Umbilical cord (tissue), 2 donors: Measurements from ENCODE around the gene PRPF18. TPM values are rescaled to one million over a fixed set of nuclear protein-coding genes. Genes with fewer than 3 reads are reported as not detected.

Source experiments
- DNase-seq: peaks from one replicate; pipeline ENCODE4 v3.0.0-alpha.2; 2015; ENCODE audit warnings: low spot score
- total RNA-seq: library from RNA; depleted of rRNA; stranded (reverse); fragments of >200 nt; gene quantifications from one replicate; pipeline ENCODE4 v1.2.3, GENCODE V29; 2014; ENCODE audit warnings: low replicate concordance; ENCODE audit not compliant: insufficient read depth

PRPF18 gene
- total RNA-seq, 1 donor from 2014 or later = 46.0 TPM

DNA sequence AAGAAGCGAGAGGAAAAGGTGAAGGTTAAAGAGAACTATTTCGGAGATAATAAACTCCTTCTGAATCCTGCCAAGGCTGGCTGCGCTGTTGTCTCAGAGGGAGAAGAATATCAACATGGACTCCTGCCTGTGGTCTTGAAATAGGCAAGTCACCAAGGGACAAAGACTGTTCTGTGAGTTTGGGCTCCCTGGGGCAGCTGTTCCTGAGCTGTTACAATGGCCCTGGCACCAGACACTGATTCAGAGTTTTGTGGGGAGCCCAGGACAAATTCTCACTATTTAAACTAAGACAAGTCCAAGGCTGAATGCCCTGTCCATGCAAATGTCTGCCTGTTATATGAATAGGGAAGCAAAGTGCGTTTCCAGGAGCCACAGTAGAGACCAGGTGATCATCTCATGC, 81.4 kb downstream of the PRPF18 start:
- DNase-seq = no peak

DNA sequence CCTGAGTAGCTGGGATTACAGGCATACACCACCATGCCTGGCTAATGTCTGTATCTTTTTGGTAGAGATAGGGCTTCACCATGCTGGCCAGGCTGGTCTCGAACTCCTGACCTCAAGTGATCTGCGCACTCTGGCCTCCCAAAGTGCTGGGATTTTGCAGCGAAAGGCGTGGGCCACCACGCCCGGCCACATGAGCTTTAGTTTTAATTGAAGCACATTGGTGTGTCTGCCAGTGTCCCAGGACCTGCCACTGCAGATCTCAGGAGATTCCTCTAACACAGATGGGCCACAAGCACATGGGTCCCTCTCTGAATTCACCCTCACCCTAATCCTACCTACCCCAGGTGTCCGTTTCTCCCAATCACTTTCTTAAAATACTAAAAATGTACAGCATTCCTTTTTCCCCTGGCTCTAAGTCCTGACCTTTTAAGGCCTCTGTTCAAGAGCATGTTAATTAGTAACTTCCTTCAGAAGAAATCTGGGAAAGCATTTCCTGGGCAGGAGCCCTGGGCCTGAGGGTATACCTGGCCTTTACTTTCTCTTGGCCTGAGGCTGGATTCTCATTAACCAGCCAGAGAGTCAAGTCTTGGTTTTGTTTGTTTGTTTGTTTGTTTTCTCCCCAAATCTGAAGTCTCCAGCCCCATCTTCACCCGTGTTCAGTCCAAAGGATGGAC, 82.6 kb downstream of the PRPF18 start:
- no peak for DNase-seq

DNA sequence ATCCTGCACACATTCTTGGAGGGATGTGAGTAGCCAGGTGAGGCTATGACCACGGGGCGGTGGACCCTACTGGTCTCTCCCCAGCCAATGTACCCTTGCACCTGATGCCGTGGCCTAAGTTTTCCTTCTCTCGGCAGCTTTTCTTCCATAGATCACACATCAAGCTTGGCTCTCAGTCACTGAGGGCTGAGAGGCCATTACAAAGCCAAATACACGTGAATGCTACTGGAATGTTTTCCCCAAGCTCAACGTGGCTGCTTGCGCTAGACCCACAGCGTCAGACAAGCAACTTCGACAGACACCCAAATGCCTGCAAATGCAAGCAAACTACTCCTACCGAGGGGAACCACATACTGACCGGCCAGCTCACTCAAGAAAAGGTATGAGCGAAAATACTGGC, 83.1 kb downstream of the PRPF18 start:
- DNase-seq = no peak

DNA sequence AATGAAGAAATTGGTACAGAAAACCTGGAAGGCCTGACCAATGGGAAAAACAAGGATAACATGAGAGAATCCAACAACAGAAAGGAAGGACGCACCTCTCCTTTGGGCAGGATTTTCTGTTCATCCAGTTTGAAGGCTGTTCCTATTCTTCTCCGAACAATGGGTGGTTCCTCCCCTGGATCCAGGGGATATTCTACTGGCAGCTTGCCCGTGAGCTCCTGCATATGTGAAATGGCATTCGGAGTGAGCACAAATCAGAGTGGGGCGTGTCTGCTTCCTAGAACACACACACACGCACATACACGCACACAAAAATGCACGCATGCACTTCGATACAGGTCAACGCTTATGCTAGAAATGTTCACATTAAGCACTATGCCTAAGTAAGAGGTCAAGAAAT, 83.5 kb downstream of the PRPF18 start:
- DNase-seq = no peak

DNA sequence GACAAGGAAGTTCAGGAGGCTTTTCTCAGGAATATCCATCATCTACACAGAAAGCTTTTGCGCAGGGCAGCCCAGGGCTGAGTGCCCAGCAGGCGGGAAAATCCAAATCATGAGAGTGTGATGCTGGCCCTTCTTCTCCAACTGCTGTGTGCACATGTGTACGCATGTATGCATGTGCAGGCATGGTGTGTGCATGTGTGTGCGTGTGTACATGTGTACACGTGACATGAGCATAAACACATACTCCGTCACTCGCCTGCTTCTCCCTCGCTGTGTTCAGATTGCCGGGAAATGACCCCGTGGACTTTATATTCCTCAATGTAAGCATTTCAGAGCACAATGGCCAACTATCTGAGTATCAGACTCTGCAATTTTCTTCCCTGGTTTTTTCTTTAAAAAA, 85.1 kb downstream of the PRPF18 start:
- no peak for DNase-seq

DNA sequence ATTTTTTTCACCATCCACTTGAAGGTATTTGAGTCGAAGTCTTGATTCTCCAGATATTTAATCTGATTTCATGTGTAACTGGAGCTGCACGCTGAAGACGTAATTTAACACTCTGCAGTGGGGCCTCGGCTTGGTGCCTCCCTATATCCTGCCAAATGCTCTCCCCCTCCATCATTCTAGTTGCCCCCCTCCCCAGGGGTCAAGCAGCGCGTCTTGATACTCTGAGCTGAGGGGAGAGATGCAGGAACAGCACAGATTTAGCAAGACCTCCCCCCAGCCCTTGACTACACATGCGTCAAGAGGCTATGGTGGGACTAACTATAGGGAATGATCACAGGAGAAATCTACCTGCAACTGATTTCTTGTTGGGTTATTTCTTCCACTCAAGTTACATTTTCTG, 85.8 kb downstream of the PRPF18 start:
- DNase-seq = no peak

DNA sequence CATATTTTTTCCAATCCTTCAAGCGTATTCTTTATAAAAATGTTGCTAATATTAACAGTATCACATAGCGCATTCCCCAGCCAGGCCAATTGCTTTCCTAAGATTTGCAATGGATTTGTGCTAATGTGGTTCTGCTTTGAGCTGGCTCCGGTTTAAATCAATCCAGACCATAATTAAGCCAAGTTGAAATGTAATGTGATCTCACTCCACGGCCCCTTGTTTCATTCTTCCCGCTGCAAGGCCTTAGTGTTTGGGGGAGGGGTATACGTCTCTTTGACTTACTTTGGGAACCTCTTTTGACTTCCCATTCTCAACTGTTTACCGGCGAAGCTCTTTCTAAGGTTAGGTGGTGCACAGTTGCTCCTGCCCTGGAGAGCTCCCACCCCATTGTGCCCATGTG, 86.4 kb downstream of the PRPF18 start:
- DNase-seq = peak; percentile 66

DNA sequence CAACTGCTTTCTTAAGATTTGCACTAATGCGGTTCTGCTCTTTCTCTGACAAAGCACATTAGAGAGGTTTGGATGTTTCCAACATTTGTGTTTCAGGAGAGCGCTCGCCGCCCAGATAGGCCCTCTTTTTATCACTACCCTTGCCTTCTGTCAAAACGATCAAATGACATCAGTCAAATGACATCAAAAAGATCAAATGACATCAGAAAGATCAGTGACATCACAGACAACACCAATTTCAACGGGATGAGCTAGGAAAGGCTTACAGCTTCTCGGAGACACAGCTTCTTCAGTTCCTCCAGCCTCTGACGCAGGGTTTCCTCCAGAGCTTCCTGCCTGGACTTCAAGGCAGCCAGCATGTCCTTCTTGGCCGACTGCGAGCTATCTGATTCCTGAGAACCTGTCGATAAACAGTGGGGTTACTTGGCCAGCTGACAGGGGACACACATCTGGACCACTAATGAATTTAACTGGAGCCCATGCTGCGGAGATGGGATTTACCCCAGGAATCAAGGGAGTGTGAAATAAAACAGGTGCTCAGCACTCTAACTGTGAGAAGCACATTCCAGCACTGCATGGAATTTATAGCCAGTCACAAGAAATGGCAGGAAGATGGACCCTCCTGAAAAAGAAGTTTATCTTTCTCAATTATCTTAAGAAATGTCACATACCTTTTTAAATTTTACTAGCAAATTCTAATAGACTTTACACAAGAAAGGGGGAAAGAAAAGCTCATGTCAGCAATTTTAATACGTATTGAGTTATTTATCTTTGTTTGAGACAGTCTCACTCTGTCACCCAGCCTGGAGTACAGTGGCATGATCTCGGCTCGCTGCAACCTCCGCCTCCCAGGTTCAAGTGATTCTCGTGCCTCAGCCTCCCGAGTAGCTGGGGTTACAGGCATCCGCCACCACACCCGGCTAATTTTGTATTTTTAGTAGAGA, 88.2 kb downstream of the PRPF18 start:
- DNase-seq = no peak

DNA sequence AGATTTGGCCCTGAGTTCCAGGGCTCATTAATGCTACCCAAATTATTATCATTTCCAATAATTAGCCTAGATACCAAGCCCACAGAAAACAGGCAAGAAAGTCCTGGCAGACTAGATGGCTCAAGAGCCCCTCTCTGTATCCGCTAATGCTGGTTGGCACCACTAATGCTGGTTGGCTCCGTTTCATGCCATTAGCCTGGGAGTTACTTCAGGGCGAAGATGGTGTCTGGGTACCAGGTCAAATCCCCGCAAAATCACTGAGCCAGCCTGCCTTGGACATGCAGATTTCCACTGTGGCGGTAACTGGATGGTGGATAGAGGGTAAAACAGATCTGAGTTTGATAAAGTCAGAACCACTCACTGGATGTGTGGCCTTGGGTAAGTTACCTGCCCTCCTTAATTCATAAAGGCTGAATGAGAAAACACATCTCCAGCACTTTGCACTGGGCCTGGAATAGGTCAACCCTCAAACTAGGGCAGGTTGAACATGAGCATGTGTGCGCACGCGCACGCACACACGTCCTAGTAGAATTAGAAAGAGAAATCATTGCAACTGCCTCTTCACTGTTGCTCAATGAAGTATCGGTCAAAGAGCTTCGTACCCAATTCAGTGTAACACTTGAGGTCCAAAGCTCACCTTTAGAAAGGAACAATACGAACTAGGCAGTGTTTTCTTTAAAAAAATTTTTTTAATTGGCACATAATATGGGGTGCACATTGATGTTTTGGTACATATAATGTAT, 91.5 kb downstream of the PRPF18 start:
- DNase-seq = no peak

Other genes starting within 250 kb of the PRPF18 start
- gene SEPHS1, start 238.7 kb upstream of the PRPF18 start, total RNA-seq = 29.6 TPM
- gene BEND7, start 58.0 kb upstream of the PRPF18 start, total RNA-seq = 7.5 TPM